ENCODE data around the gene KDM6B. TPM values are rescaled to one million over a fixed set of nuclear protein-coding genes. Genes with fewer than 3 reads are reported as not detected.

The KDM6B gene
- total RNA-seq, 1 experiment from 2014 or later, result 19.9 TPM

DNA sequence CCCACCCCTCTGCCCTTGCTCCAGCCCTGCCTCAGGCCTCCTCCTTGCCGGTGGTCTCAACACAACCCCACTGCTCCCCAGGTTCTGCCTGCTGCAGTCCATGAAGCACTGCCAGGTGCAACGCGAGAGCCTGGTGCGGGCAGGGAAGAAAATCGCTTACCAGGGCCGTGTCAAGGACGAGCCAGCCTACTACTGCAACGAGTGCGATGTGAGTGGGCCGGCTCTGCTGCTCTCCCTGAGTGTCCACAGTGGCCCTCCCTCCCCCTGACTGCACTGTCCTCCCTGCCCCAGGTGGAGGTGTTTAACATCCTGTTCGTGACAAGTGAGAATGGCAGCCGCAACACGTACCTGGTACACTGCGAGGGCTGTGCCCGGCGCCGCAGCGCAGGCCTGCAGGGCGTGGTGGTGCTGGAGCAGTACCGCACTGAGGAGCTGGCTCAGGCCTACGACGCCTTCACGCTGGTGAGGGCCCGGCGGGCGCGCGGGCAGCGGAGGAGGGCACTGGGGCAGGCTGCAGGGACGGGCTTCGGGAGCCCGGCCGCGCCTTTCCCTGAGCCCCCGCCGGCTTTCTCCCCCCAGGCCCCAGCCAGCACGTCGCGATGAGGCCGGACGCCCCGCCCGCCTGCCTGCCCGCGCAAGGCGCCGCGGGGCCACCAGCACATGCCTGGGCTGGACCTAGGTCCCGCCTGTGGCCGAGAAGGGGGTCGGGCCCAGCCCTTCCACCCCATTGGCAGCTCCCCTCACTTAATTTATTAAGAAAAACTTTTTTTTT lies 19.1 kb downstream of the KDM6B start:
- no peak for DNase-seq (ENCODE audit: low read depth, low spot score)
- in situ Hi-C loops (cut with HindIII; ENCODE audit: low pct_unique_long_range_greater_than_20kb, low sequenced_read_pairs), result no loop called here
- H3K4me1 ChIP-seq (ENCODE audit: control insufficient read depth, insufficient read depth, low read length), result peaks cover 10% of the 10 kb centered on the region
- no TSS peak for BruUV-seq (replicated peaks)
- peaks cover 2% of the 10 kb centered on the region; the same call in 1 of the 2 replicates for H3K36me3 ChIP-seq (ENCODE audit: control insufficient read depth, insufficient read depth, low read length)
- no peaks in the 10 kb centered on the region for H3K27me3 ChIP-seq (ENCODE audit: control insufficient read depth, insufficient read depth, low read length)
- TF ChIP-seq, protein P1, sequence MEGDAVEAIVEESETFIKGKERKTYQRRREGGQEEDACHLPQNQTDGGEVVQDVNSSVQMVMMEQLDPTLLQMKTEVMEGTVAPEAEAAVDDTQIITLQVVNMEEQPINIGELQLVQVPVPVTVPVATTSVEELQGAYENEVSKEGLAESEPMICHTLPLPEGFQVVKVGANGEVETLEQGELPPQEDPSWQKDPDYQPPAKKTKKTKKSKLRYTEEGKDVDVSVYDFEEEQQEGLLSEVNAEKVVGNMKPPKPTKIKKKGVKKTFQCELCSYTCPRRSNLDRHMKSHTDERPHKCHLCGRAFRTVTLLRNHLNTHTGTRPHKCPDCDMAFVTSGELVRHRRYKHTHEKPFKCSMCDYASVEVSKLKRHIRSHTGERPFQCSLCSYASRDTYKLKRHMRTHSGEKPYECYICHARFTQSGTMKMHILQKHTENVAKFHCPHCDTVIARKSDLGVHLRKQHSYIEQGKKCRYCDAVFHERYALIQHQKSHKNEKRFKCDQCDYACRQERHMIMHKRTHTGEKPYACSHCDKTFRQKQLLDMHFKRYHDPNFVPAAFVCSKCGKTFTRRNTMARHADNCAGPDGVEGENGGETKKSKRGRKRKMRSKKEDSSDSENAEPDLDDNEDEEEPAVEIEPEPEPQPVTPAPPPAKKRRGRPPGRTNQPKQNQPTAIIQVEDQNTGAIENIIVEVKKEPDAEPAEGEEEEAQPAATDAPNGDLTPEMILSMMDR (IDR thresholded peaks at IDR 0.05), result no peak
- TF ChIP-seq SIN3A (IDR thresholded peaks at IDR 0.05; ENCODE audit: borderline replicate concordance, insufficient read depth, low read depth, low read length), result no peak
- no peak for TF ChIP-seq POLR2AphosphoS5 (IDR thresholded peaks at IDR 0.05; ENCODE audit: low read depth, low read length)
- no peak for TF ChIP-seq TCF7L2 (IDR thresholded peaks at IDR 0.05; ENCODE audit: low read depth, low read length)
- TF ChIP-seq, protein P2, sequence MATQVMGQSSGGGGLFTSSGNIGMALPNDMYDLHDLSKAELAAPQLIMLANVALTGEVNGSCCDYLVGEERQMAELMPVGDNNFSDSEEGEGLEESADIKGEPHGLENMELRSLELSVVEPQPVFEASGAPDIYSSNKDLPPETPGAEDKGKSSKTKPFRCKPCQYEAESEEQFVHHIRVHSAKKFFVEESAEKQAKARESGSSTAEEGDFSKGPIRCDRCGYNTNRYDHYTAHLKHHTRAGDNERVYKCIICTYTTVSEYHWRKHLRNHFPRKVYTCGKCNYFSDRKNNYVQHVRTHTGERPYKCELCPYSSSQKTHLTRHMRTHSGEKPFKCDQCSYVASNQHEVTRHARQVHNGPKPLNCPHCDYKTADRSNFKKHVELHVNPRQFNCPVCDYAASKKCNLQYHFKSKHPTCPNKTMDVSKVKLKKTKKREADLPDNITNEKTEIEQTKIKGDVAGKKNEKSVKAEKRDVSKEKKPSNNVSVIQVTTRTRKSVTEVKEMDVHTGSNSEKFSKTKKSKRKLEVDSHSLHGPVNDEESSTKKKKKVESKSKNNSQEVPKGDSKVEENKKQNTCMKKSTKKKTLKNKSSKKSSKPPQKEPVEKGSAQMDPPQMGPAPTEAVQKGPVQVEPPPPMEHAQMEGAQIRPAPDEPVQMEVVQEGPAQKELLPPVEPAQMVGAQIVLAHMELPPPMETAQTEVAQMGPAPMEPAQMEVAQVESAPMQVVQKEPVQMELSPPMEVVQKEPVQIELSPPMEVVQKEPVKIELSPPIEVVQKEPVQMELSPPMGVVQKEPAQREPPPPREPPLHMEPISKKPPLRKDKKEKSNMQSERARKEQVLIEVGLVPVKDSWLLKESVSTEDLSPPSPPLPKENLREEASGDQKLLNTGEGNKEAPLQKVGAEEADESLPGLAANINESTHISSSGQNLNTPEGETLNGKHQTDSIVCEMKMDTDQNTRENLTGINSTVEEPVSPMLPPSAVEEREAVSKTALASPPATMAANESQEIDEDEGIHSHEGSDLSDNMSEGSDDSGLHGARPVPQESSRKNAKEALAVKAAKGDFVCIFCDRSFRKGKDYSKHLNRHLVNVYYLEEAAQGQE (IDR thresholded peaks at IDR 0.05; ENCODE audit: insufficient read depth in 1 of 2, low read depth in 2 of 2, low read length in 1 of 2), result no peak
- ATAC-seq, result no peak
- no peak overlapping the region for H3K4me3 ChIP-seq (ENCODE audit: low read depth in 2 of 2, low read length in 2 of 2)
- ChIA-PET CTCF (no interaction called here), POLR2A (no interaction called here)
- intact Hi-C loops (cut with micrococcal nuclease; ENCODE audit: unreplicated experiment), result loop anchor here (10.0 kb wide), 1 partner anchor 108 kb away; no protein-coding TSS in a partner anchor
- H3K27ac ChIP-seq (ENCODE audit: low read length), result no peak overlapping the region
- H3K9me3 ChIP-seq (ENCODE audit: control insufficient read depth, insufficient read depth, low read depth, low read length), result no peaks in the 10 kb centered on the region

DNA sequence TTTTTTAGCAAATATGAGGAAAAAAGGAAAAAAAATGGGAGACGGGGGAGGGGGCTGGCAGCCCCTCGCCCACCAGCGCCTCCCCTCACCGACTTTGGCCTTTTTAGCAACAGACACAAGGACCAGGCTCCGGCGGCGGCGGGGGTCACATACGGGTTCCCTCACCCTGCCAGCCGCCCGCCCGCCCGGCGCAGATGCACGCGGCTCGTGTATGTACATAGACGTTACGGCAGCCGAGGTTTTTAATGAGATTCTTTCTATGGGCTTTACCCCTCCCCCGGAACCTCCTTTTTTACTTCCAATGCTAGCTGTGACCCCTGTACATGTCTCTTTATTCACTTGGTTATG lies 19.6 kb downstream of the KDM6B start:
- no peak overlapping the region for H3K4me3 ChIP-seq (ENCODE audit: low read depth in 2 of 2, low read length in 2 of 2)
- TF ChIP-seq, protein P1 (IDR thresholded peaks at IDR 0.05), result no peak
- no peak for TF ChIP-seq POLR2AphosphoS5 (IDR thresholded peaks at IDR 0.05; ENCODE audit: low read depth, low read length)
- TF ChIP-seq, protein P2 (IDR thresholded peaks at IDR 0.05; ENCODE audit: insufficient read depth in 1 of 2, low read depth in 2 of 2, low read length in 1 of 2), result no peak
- no peak for TF ChIP-seq TCF7L2 (IDR thresholded peaks at IDR 0.05; ENCODE audit: low read depth, low read length)
- TF ChIP-seq SIN3A (IDR thresholded peaks at IDR 0.05; ENCODE audit: borderline replicate concordance, insufficient read depth, low read depth, low read length), result no peak
- H3K9me3 ChIP-seq (ENCODE audit: control insufficient read depth, insufficient read depth, low read depth, low read length), result no peaks in the 10 kb centered on the region
- no peaks in the 10 kb centered on the region for H3K27me3 ChIP-seq (ENCODE audit: control insufficient read depth, insufficient read depth, low read length)
- H3K27ac ChIP-seq (ENCODE audit: low read length), result no peak overlapping the region
- ChIA-PET CTCF (no interaction called here), POLR2A (no interaction called here)
- intact Hi-C loops (cut with micrococcal nuclease; ENCODE audit: unreplicated experiment), result loop anchor here (10.0 kb wide), 1 partner anchor 109 kb away; no protein-coding TSS in a partner anchor
- peaks cover 5% of the 10 kb centered on the region; the same call in 1 of the 2 replicates for H3K36me3 ChIP-seq (ENCODE audit: control insufficient read depth, insufficient read depth, low read length)
- peaks cover 10% of the 10 kb centered on the region for H3K4me1 ChIP-seq (ENCODE audit: control insufficient read depth, insufficient read depth, low read length)
- no peak for ATAC-seq
- BruUV-seq (replicated peaks), result no TSS peak
- in situ Hi-C loops (cut with HindIII; ENCODE audit: low pct_unique_long_range_greater_than_20kb, low sequenced_read_pairs), result no loop called here
- no peak for DNase-seq (ENCODE audit: low read depth, low spot score)

Measured in Panc1 (cell line).